MM.1S (cell line): ENCODE measurements around the gene C10orf120.

ENCODE experiments used
- DNase-seq: peaks from one replicate; pipeline ENCODE4 v3.0.0-alpha.2; 2015
- H2AFZ ChIP-seq: fragments of 300-600 bp; sonication (generic); 2 replicates; pipeline ENCODE4 v1.6.0; 2016; ENCODE audit warnings: antibody characterized with exemption, low read length
- H3F3A ChIP-seq: fragments of 300-600 bp; sonication (generic); 2 replicates; pipeline ENCODE4 v1.6.1; 2016; ENCODE audit warnings: mild to moderate bottlenecking, antibody characterized with exemption, low read length, moderate library complexity, mixed read lengths; ENCODE audit not compliant: insufficient read depth
- H3K27ac ChIP-seq: fragments of 300-600 bp; sonication (generic); 2 replicates; pipeline ENCODE4 v1.5.1; 2016; ENCODE audit warnings: mild to moderate bottlenecking, low read length
- H3K27me3 ChIP-seq: fragments of 300-600 bp; sonication (generic); replicated peaks from 2 replicates; pipeline ENCODE4 v1.6.0; 2016; ENCODE audit warnings: low read length; ENCODE audit not compliant: insufficient read depth
- H3K36me3 ChIP-seq: fragments of 300-600 bp; sonication (generic); replicated peaks from 2 replicates; pipeline ENCODE4 v1.6.1; 2016; ENCODE audit warnings: mild to moderate bottlenecking, low read length, mixed read lengths; ENCODE audit not compliant: insufficient read depth
- H3K4me1 ChIP-seq: fragments of 300-600 bp; sonication (generic); 2 replicates; pipeline ENCODE4 v1.6.1; 2016; ENCODE audit warnings: low read length, mixed read lengths
- H3K4me2 ChIP-seq: fragments of 300-600 bp; sonication (generic); 2 replicates; pipeline ENCODE4 v1.6.0; 2016; ENCODE audit warnings: low read depth, low read length
- H3K4me3 ChIP-seq: fragments of 300-600 bp; sonication (generic); 2 replicates; pipeline ENCODE4 v1.5.1; 2016; ENCODE audit warnings: low read length, mixed read lengths
- H3K79me2 ChIP-seq: fragments of 300-600 bp; sonication (generic); 2 replicates; pipeline ENCODE4 v1.6.1; 2016; ENCODE audit warnings: mixed run types, low read length, mixed read lengths
- H3K9ac ChIP-seq: fragments of 300-600 bp; sonication (generic); 2 replicates; pipeline ENCODE4 v1.6.1; 2016; ENCODE audit warnings: low read length, mixed read lengths
- H3K9me2 ChIP-seq: fragments of 300-600 bp; sonication (generic); replicated peaks from 2 replicates; pipeline ENCODE4 v1.6.1; 2016; ENCODE audit warnings: mild to moderate bottlenecking, low read length, mixed read lengths; ENCODE audit not compliant: insufficient read depth
- H3K9me3 ChIP-seq: fragments of 300-600 bp; sonication (generic); replicated peaks from 2 replicates; pipeline ENCODE4 v1.6.1; 2016; ENCODE audit warnings: mild to moderate bottlenecking, low read length, mixed read lengths; ENCODE audit not compliant: insufficient read depth
- H4K20me1 ChIP-seq: fragments of 300-600 bp; sonication (generic); 2 replicates; pipeline ENCODE4 v1.6.1; 2016; ENCODE audit warnings: mild to moderate bottlenecking, low read length, moderate library complexity, mixed read lengths; ENCODE audit not compliant: insufficient read depth
- CTCF ChIP-seq: fragments of 300-600 bp; sonication (generic); IDR thresholded peaks from 2 replicates; pipeline ENCODE4 v1.5.1; 2016; ENCODE audit warnings: antibody characterized with exemption, low read length, mixed read lengths
- EZH2 ChIP-seq: fragments of 300-600 bp; sonication (generic); optimal IDR thresholded peaks from 2 replicates; pipeline ENCODE3; 2017; ENCODE audit warnings: low read depth, mild to moderate bottlenecking, antibody characterized with exemption, low read length, mixed read lengths
- EZH2phosphoT487 ChIP-seq: fragments of 300-600 bp; sonication (generic); IDR thresholded peaks from 2 replicates; pipeline ENCODE4 v1.6.1; 2018; ENCODE audit warnings: antibody characterized with exemption, low read length

C10orf120 gene

GRCh38 chr10:122675278-122675677 lies 24.4 kb downstream of the C10orf120 start:
- Histone ChIP-seq H3K4me1 (no peaks in the 10 kb centered on the region), H2AFZ (no peak overlapping the region), H3K4me2 (no peak overlapping the region), H3K27me3 (no peaks in the 10 kb centered on the region), H3K9me3 (no peaks in the 10 kb centered on the region), H4K20me1 (no peaks in the 10 kb centered on the region), H3K79me2 (no peaks in the 10 kb centered on the region), H3K4me3 (no peak overlapping the region), H3K9ac (no peak overlapping the region), H3K27ac (no peak overlapping the region), H3K9me2 (no peaks in the 10 kb centered on the region), H3F3A (no peaks in the 10 kb centered on the region), H3K36me3 (no peaks in the 10 kb centered on the region)
- no peak for TF ChIP-seq EZH2phosphoT487
- no peak for TF ChIP-seq CTCF
- no peak for TF ChIP-seq EZH2
- DNase-seq, result no peak

GRCh38 chr10:122674781-122675180 lies 24.9 kb downstream of the C10orf120 start:
- Histone ChIP-seq H3K27me3 (no peaks in the 10 kb centered on the region), H3K79me2 (no peaks in the 10 kb centered on the region), H3K9ac (no peak overlapping the region), H3K4me3 (no peak overlapping the region), H4K20me1 (no peaks in the 10 kb centered on the region), H3K4me1 (no peaks in the 10 kb centered on the region), H3K36me3 (no peaks in the 10 kb centered on the region), H3K9me2 (no peaks in the 10 kb centered on the region), H2AFZ (no peak overlapping the region), H3K9me3 (no peaks in the 10 kb centered on the region), H3K4me2 (no peak overlapping the region), H3K27ac (no peak overlapping the region), H3F3A (no peaks in the 10 kb centered on the region)
- no peak for DNase-seq
- no peak for TF ChIP-seq CTCF
- no peak for TF ChIP-seq EZH2phosphoT487
- no peak for TF ChIP-seq EZH2

GRCh38 chr10:122673731-122674130 lies 25.9 kb downstream of the C10orf120 start:
- DNase-seq, result no peak

More at GRCh38 chr10:122673731-122674130, 25.9 kb downstream of the C10orf120 start:
- Histone ChIP-seq H2AFZ (no peak overlapping the region), H3K27me3 (no peaks in the 10 kb centered on the region), H3K9me2 (no peaks in the 10 kb centered on the region), H3K79me2 (no peaks in the 10 kb centered on the region), H3K4me3 (no peak overlapping the region), H3K4me2 (no peak overlapping the region), H3K36me3 (no peaks in the 10 kb centered on the region), H3K9ac (no peak overlapping the region), H3K9me3 (no peaks in the 10 kb centered on the region), H3F3A (no peaks in the 10 kb centered on the region), H3K27ac (no peak overlapping the region), H4K20me1 (no peaks in the 10 kb centered on the region), H3K4me1 (no peaks in the 10 kb centered on the region)
- TF ChIP-seq EZH2 (no peak), EZH2phosphoT487 (no peak), CTCF (no peak)
